Endothelial cell of umbilical vein (primary cell): ENCODE measurements around the gene PIP5K1C. TPM values are rescaled to one million over a fixed set of nuclear protein-coding genes. Genes with fewer than 3 reads are reported as not detected.

Source experiments
- BruUV-seq: library from RNA; stranded (reverse); fragments of 400-500 nt; replicated peaks from 2 replicates; lab custom pipeline; 2021; lab: Mats Ljungman, UMichigan
- CTCF ChIA-PET: fragments of 300-600, 350-600 bp; sonication (Branson Sonifier 250); formaldehyde crosslinking; loops from one replicate; lab custom pipeline; 2021; ENCODE audit warnings: antibody characterized with exemption, inconsistent platforms; lab: Charles Lee
- POLR2A ChIA-PET: fragments of 300-600, 350-600 bp; sonication (Branson Sonifier 250); formaldehyde crosslinking; loops from one replicate; lab custom pipeline; 2021; ENCODE audit warnings: antibody characterized with exemption, inconsistent platforms; lab: Charles Lee
- DNase-seq: peaks from one replicate; pipeline ENCODE4 v3.0.0-alpha.2; 2011; ENCODE audit warnings: low read depth, low spot score
- FAIRE-seq: peaks from 2 replicates; lab custom pipeline; 2011; peaks lifted over from hg19 to GRCh38; lab: Jason Lieb, UNC
- H2AFZ ChIP-seq: 2 replicates; pipeline ENCODE4 v1.6.0; 2012; ENCODE audit warnings: low read depth, low read length, control low read depth, inconsistent platforms
- H3K27ac ChIP-seq: 2 replicates; pipeline ENCODE4 v1.5.1; 2011; ENCODE audit warnings: low read depth, mild to moderate bottlenecking, control low read depth, low read length, moderate library complexity; ENCODE audit not compliant: insufficient read depth
- H3K27me3 ChIP-seq, 2 experiments: 2 replicates each; pipeline versions ENCODE4 v1.6.0 to v1.6.1; 2011; ENCODE audit warnings: low read length in 2 of 2, mixed read lengths in 1 of 2; ENCODE audit not compliant: control insufficient read depth in 2 of 2, insufficient read depth in 2 of 2
- H3K36me3 ChIP-seq, 2 experiments: 2 replicates in 1 of 2; 3 replicates in 1 of 2; pipeline ENCODE4 v1.5.1; 2011; ENCODE audit warnings: low read length in 2 of 2, mild to moderate bottlenecking in 1 of 2, moderate library complexity in 1 of 2; ENCODE audit not compliant: control insufficient read depth in 2 of 2, insufficient read depth in 2 of 2; ENCODE audit errors: extremely low read depth in 1 of 2
- H3K4me1 ChIP-seq: 3 replicates; pipeline ENCODE4 v1.5.1; 2011; ENCODE audit warnings: mild to moderate bottlenecking, low read length; ENCODE audit not compliant: control insufficient read depth, insufficient read depth; ENCODE audit errors: extremely low read depth
- H3K4me2 ChIP-seq: 2 replicates; pipeline ENCODE4 v1.6.1; 2011; ENCODE audit warnings: low read length, control low read depth, mixed read lengths; ENCODE audit not compliant: insufficient read depth
- H3K4me3 ChIP-seq, 3 experiments: fragments of 200-600 bp in 1 of 3; sonication (generic), shearing (Covaris generic) in 1 of 3; replicated peaks in 1 of 3; 2 replicates each; pipeline ENCODE4 v1.5.1; 2011 to 2016; ENCODE audit warnings: control low read depth in 3 of 3, low read length in 3 of 3, mild to moderate bottlenecking in 2 of 3, inconsistent platforms in 1 of 3, low read depth in 1 of 3, moderate library complexity in 1 of 3; ENCODE audit not compliant: insufficient read depth in 1 of 3
- H3K79me2 ChIP-seq: 2 replicates; pipeline ENCODE4 v1.6.0; 2012; ENCODE audit warnings: low read length, inconsistent platforms; ENCODE audit not compliant: control insufficient read depth, insufficient read depth
- H3K9ac ChIP-seq: replicated peaks from 2 replicates; pipeline ENCODE3; 2011; ENCODE audit warnings: low read length, control low read depth; ENCODE audit not compliant: insufficient read depth; ENCODE audit errors: extremely low read depth
- H3K9me1 ChIP-seq: replicated peaks from 3 replicates; pipeline ENCODE4 v1.6.0; 2011; ENCODE audit warnings: mild to moderate bottlenecking, low read length; ENCODE audit not compliant: control insufficient read depth, insufficient read depth; ENCODE audit errors: extremely low read depth
- H3K9me3 ChIP-seq: replicated peaks from 2 replicates; pipeline ENCODE4 v1.5.1; 2012; ENCODE audit warnings: low read length, inconsistent platforms; ENCODE audit not compliant: control insufficient read depth, insufficient read depth
- H4K20me1 ChIP-seq: replicated peaks from 2 replicates; pipeline ENCODE3; 2011; ENCODE audit warnings: mild to moderate bottlenecking, low read length; ENCODE audit not compliant: control insufficient read depth, insufficient read depth; ENCODE audit errors: extremely low read depth
- CTCF ChIP-seq, 2 donors: IDR thresholded peaks; 1 replicate in 1 of 2; 2 replicates in 1 of 2; pipeline ENCODE4 v1.5.1; 2011; ENCODE audit warnings: low read length in 2 of 2, mild to moderate bottlenecking in 2 of 2, moderate library complexity in 2 of 2, control low read depth in 1 of 2, inconsistent platforms in 1 of 2, low read depth in 1 of 2; ENCODE audit not compliant: insufficient read depth in 1 of 2; ENCODE audit errors: extremely low read depth in 1 of 2
- EZH2 ChIP-seq: IDR thresholded peaks from 2 replicates; pipeline ENCODE4 v1.6.1; 2012; ENCODE audit warnings: borderline replicate concordance, low read depth, mild to moderate bottlenecking, moderate library complexity, low read length, inconsistent platforms; ENCODE audit not compliant: severe bottlenecking
- FOS ChIP-seq: IDR thresholded peaks from 2 replicates; pipeline ENCODE4 v1.6.1; 2011; ENCODE audit warnings: mild to moderate bottlenecking, low read length, moderate library complexity, borderline replicate concordance; ENCODE audit not compliant: insufficient read depth
- GATA2 ChIP-seq: IDR thresholded peaks from 2 replicates; pipeline ENCODE4 v1.7.0; 2011; ENCODE audit warnings: low read depth, mild to moderate bottlenecking, moderate library complexity, mixed read lengths, low read length; ENCODE audit not compliant: insufficient read length, insufficient read depth
- JUN ChIP-seq: IDR thresholded peaks from 2 replicates; pipeline ENCODE4 v1.6.1; 2011; ENCODE audit warnings: borderline replicate concordance, low read depth; ENCODE audit not compliant: insufficient read length, insufficient read depth
- MAX ChIP-seq: IDR thresholded peaks from 2 replicates; pipeline ENCODE4 v1.6.1; 2011; ENCODE audit not compliant: insufficient read depth, insufficient read length
- MYC ChIP-seq: IDR thresholded peaks from one replicate; pipeline ENCODE4 v1.6.1; 2011; ENCODE audit warnings: mild to moderate bottlenecking, low read depth, low read length
- POLR2A ChIP-seq: IDR thresholded peaks from 2 replicates; pipeline ENCODE4 v1.6.1; 2012; ENCODE audit warnings: low read depth, mild to moderate bottlenecking, control low read depth, low read length
- POLR2AphosphoS5 ChIP-seq: IDR thresholded peaks from 2 replicates; pipeline ENCODE4 v1.6.1; 2012; ENCODE audit warnings: low read depth, mild to moderate bottlenecking, control low read depth, low read length, moderate library complexity; ENCODE audit not compliant: insufficient read depth
- dilution Hi-C: fragments of 300-500 bp; cut with MboI; formaldehyde crosslinking; loops from one replicate; pipeline ENCODE4 v1.15.0; 2019; ENCODE audit warnings: low sequenced_read_pairs; ENCODE audit not compliant: extremely low pct_ligation_motif_present
- intact Hi-C: fragments of 100-400 bp; cut with micrococcal nuclease; formaldehyde crosslinking; loops from one replicate; pipeline ENCODE4 v1.10.0; 2022
- polyA plus RNA-seq, 4 experiments: library from polyadenylated mRNA; depleted of rRNA in 3 of 4; stranded (reverse) in 3 of 4; unstranded in 1 of 4; fragments of >200 nt; gene quantifications; 2 replicates each; pipeline versions ENCODE4 v1.2.1 to v1.2.3, GENCODE V29; 2011 to 2012; ENCODE audit warnings: missing spikeins in 1 of 4
- total RNA-seq: library from RNA; stranded (reverse); gene quantifications from 2 replicates; pipeline ENCODE4 v1.2.3, GENCODE V29; 2021

The PIP5K1C gene
- total and polyA plus RNA-seq, 2 donors (not counting 3 experiments of a cell fraction or from before 2014, with no cell fraction given), result 31.6 to 79.5 TPM

- no peaks in the 10 kb centered on the region for H4K20me1 ChIP-seq
- intact Hi-C loops, result no loop called here
- TF ChIP-seq EZH2 (peak; percentile 80), JUN (no peak), POLR2A (no peak)
- DNase-seq, result no peak
- H3K9ac ChIP-seq, result no peak overlapping the region
- H3K4me1 ChIP-seq, result no peaks in the 10 kb centered on the region
- ChIA-PET POLR2A (no interaction called here), CTCF (interaction anchor here (1.4 kb wide), 1 partner anchor 100 kb away, joined by 5 read pairs; no protein-coding TSS in a partner anchor)
- H3K9me1 ChIP-seq, result no peaks in the 10 kb centered on the region
- no peak overlapping the region for H2AFZ ChIP-seq
- no peaks in the 10 kb centered on the region for H3K9me3 ChIP-seq
- H3K79me2 ChIP-seq, result no peaks in the 10 kb centered on the region
- no peak overlapping the region for H3K4me3 ChIP-seq
- no peaks in the 10 kb centered on the region for H3K36me3 ChIP-seq
- no peak overlapping the region for H3K27ac ChIP-seq
- BruUV-seq, result no TSS peak
- FAIRE-seq, result no peak
- H3K4me2 ChIP-seq, result no peak overlapping the region
- dilution Hi-C loops, result no loop called here
- peaks cover 20 to 27% of the 10 kb centered on the region in 2 experiments for H3K27me3 ChIP-seq
Observed at GRCh38 chr19:3721887-3722442, 21.7 kb upstream of the PIP5K1C start.

GRCh38 chr19:3721131-3721886, 21.0 kb upstream of the PIP5K1C start:
- Histone ChIP-seq H3K27me3 (peaks cover 20 to 27% of the 10 kb centered on the region in 2 experiments), H3K36me3 (no peaks in the 10 kb centered on the region), H3K9me1 (no peaks in the 10 kb centered on the region), H3K79me2 (no peaks in the 10 kb centered on the region), H3K27ac (no peak overlapping the region), H3K4me3 (no peak overlapping the region), H4K20me1 (no peaks in the 10 kb centered on the region), H3K4me2 (no peak overlapping the region), H3K9me3 (no peaks in the 10 kb centered on the region), H3K9ac (no peak overlapping the region), H2AFZ (no peak overlapping the region), H3K4me1 (no peaks in the 10 kb centered on the region)
- dilution Hi-C loops, result no loop called here
- POLR2A ChIA-PET, result no interaction called here
- peak; percentile 46 for FAIRE-seq
- BruUV-seq, result no TSS peak
- peak; percentile 61 for DNase-seq
- intact Hi-C loops, result no loop called here
- TF ChIP-seq EZH2 (peak; percentile 34), MYC (no peak), CTCF (IDR thresholded peaks at IDR 0.05; ENCODE audit: extremely low read depth in 1 of 2, insufficient read depth in 1 of 2, low read depth in 1 of 2, low read length in 2 of 2) (no peak), JUN (no peak), GATA2 (no peak), FOS (no peak), POLR2AphosphoS5 (peak; percentile 34), MAX (no peak), POLR2A (no peak)
- CTCF ChIA-PET, result interaction anchor here (1.4 kb wide), 1 partner anchor 101 kb away, joined by 5 read pairs; no protein-coding TSS in a partner anchor
